Gastroesophageal sphincter (tissue), 3 donors: Measurements from ENCODE around the gene PRR15.

Experiments
- CTCF ChIP-seq, 4 experiments: fragments of 200-600 bp in 2 of 4; fragments of 450-650 bp in 2 of 4; sonication (generic) in 1 of 4; IDR thresholded peaks; one replicate each; pipeline ENCODE4 v1.5.1; 2017 to 2019; ENCODE audit warnings: antibody characterized with exemption in 4 of 4, mild to moderate bottlenecking in 2 of 4, moderate library complexity in 2 of 4
- EP300 ChIP-seq: sonication (generic); formaldehyde crosslinking; IDR thresholded peaks from one replicate; pipeline ENCODE4 v1.6.1; 2017; ENCODE audit warnings: antibody characterized with exemption, mild to moderate bottlenecking
- POLR2A ChIP-seq, 2 donors: fragments of 450-650 bp; IDR thresholded peaks; one replicate each; pipeline ENCODE4 v1.6.1; 2017; ENCODE audit warnings: antibody characterized with exemption in 2 of 2, mild to moderate bottlenecking in 2 of 2, moderate library complexity in 1 of 2

- TF ChIP-seq CTCF (IDR thresholded peaks at IDR 0.05) (no peak), POLR2A (IDR thresholded peaks at IDR 0.05) (no peak), EP300 (no peak)
These were observed 6.0 kb downstream of the PRR15 start for GRCh38 chr7:29569648-29570047.
